Measurements from ENCODE around the gene HTR3E.
"Not testable (repeated sequence)": the region's sequence is repeated elsewhere in the genome, so short reads cannot be mapped to it uniquely, and the experiment has no call there.

HTR3E gene

DNA sequence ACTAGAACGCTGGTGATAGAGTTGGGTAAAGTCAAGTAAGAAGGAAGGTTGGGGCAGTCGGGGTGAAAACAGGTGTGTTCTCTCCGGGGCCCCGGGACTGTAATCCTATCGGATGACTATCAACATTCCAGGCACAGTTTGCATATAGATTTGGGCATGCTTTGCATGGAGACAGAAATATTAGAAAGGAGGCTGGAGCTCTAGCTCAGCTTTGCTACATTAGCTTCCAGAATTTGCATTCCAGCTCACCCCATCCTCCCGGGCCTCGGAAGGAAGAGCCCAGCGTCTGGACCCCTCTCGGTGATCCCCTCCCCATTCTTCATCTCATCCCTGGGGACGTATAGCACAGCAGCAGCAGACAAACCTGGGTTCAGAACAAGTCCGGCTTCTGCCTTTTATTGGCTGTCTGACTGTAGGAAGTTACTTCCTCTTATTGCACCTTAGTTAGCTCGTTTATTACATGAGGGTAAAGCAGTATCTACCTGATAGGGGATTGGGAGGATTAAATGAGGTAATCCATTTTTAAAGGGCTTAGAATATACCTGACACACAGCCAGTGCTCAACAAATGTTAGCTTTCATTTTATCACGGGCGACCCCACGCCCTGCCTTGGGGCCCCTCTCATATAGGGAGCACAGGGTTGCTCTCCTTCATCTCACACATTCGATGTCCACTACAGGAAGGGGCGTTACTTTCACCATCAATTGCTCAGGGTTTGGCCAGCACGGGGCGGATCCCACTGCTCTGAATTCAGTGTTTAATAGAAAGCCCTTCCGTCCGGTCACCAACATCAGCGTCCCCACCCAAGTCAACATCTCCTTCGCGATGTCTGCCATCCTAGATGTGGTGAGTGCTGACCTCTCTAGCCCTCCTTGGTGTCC is 3.2 kb downstream of the HTR3E start:
- no peak for DNase-seq (ENCODE audit: low read depth)
- no peak overlapping the region for H3K4me3 ChIP-seq (ENCODE audit: low read depth, low read length)

DNA sequence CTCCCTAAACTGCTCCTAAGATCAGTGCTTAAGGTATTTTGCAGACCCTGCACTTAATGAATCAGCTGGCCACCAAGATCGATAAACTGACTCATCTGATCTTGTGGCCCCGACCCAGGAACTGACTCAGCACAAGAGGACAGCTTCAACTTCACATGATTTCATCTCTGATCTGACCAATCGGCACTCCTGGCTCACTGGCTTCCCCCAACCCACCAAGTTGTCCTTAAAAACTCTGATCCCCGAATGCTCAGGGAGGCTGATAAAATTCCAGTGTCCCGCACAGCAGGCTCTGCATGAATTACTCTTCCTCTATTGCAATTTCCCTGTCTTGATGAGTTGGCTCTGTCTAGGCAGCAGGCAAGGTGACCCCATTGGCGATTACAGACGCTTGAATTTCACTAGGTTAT is 13.5 kb downstream of the HTR3E start:
- no peak for DNase-seq (ENCODE audit: low read depth)

DNA sequence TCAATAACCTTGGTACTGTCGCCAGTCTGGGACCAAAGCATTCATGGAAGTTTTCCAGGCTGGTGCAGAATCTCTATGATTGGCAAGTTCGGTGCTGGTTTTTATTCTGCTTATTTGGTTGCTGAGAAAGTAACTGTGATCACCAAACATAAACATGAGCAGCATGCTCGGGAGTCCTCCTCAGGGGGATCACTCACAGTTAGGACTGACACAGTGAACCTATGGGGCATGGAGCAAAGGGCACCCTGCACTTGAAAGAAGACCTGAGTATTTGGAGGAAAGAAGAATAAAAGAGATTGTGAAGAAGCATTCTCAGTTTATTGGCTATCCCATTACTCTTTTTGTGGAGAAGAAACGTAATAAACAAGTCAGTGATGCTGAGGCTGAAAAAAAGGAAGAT is 19.2 kb downstream of the HTR3E start:
- no peak overlapping the region for H3K4me3 ChIP-seq (ENCODE audit: low read depth, low read length)
- DNase-seq (ENCODE audit: low read depth), result no peak

More for the DNA sequence above, 13.5 kb downstream of the HTR3E start:
- no peak overlapping the region for H3K4me3 ChIP-seq (ENCODE audit: low read depth, low read length)

DNA sequence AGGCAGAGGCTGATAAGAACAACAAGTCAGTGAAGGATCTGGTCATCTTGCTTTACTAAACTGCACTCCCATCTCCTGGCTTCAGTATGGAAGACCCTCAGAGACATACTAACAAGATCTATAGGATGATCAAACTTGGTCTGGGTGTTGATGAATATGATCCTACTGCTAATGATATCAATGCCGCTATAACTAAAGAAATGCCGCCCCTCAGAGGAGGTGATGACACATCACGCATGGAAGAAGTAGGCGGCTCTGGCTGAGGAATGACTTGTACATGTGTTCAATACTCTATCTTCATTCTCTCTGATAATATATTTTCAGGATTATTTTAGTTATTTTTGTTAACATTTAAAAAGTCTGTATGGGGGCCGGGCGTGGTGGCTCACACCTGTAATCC is 20.8 kb downstream of the HTR3E start:
- H3K4me3 ChIP-seq (ENCODE audit: low read depth, low read length), result no peak overlapping the region
- no peak for DNase-seq (ENCODE audit: low read depth)

DNA sequence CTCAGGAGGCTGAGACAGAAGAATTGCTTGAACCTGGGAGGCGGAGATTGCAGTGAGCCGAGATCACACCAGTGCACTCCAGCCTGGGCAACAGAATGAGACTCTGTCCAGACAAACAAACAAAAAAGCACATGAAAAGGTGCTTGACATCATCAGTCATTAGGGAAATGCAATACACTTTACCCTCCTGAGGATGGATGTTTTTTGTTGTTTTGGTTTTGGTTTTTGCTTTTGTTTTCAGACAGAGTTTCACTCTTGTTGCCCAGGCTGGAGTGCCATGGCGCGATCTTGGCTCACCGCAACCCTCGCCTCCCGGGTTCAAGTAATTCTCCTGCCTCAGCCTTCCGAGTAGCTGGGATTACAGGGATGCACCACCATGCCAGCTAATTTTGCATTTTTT is 24.2 kb downstream of the HTR3E start:
- not testable (repeated sequence) for H3K4me3 ChIP-seq (ENCODE audit: low read depth, low read length); DNase-seq (ENCODE audit: low read depth)

DNA sequence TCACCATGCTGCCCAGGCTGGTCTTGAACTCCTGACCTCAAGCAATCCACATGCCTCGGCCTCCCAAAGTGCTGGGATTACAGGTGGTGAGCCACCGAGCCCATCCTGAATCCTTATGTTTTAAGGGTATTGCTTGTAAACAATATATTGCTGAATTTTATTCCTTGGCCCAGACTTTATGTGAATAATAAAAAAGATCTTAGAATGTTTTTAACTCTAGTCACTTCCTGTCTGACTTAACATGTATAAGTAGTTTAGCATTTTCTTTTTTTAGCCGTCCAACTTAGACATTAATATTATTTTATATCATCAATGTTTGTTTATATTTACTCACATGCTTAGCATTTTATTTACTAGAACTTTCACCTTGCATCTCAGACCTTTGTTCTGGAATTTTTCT is 29.1 kb downstream of the HTR3E start:
- DNase-seq (ENCODE audit: low read depth), result no peak
- H3K4me3 ChIP-seq (ENCODE audit: low read depth, low read length), result no peak overlapping the region

DNA sequence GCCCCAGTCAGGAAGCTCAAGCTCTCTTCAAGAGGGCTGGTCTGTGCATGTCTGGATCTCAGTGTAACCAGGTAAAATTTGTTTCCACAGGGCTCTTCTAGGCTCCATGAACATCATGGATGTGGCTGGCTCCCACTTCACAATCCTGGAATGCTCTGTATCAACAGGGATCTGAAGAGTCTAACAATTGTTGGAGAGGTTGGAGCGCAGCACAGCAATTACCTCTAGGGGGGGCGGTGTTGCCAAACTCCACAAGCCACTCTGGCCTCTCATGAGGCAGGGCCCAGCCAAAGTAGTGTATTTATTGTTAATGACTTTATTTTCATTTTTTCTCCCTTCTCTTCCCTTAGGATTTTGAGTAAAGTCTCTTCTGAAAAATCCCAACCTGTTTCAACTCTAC is 32.1 kb downstream of the HTR3E start:
- DNase-seq (ENCODE audit: low read depth), result no peak
- no peak overlapping the region for H3K4me3 ChIP-seq (ENCODE audit: low read depth, low read length)

DNA sequence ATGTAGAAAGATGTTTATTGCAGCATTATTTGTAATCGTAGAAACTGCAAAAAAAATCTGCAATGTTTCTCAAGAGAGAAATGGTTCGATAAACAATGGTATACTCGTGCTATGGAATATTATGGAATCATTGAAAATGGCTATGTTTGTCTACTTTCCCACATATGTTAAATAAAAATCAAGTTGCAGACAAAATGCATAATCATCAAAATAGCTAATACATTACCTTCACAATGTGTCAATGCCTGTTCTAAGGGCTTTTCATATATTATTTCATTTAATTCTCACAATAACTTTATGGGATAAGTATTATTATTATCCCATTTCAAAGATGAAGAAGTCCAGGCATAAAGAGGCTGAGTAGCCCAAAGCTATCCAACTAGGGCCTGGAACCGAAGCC is 36.1 kb downstream of the HTR3E start:
- DNase-seq (ENCODE audit: low read depth), result no peak
- H3K4me3 ChIP-seq (ENCODE audit: low read depth, low read length), result no peak overlapping the region

DNA sequence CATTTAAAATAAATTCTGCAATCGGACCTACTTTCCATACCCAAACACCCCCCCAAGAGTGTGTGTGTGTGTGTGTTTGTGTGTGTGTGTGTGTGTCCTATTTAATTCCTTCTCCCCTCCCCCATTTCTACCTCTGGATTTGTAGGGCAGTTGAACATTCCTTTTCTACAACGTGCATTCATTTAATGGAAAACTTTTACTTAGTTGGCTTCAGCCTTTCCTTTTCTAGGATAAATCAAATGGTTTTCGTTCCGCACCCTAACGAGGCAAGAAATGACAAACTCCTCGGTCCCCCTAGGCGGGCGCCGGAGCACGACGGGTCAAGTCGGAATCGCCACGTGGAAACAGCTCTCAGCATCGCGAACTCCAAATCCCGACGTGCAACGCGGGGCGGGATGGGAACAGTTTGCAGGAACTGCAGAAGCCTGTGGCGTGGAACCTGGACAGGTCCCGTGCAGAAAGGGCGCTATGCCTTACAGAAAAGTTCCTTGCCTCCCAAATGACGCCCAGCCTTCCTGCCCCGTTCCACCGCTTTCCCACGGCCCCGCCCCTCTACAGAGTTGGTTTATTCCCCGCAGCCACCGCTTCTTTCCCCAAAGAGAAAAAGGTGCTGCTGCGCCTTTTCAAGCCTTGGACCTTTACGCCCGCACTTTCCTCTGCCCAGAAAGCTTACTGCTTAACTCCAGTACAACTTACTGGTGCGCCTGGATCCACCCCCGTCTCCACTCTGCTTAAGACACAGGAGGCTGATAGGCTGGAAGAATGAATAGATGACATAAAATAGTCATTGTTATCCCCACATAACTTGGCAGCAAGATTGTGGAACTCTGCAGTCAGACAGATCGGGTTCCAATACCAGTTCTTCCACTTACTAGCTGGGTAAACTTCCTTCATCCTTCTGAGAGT is 37.2 kb downstream of the HTR3E start:
- DNase-seq (ENCODE audit: low read depth), result peak; percentile 51
- H3K4me3 ChIP-seq (ENCODE audit: low read depth, low read length), result peak overlapping the region; percentile 62

DNA sequence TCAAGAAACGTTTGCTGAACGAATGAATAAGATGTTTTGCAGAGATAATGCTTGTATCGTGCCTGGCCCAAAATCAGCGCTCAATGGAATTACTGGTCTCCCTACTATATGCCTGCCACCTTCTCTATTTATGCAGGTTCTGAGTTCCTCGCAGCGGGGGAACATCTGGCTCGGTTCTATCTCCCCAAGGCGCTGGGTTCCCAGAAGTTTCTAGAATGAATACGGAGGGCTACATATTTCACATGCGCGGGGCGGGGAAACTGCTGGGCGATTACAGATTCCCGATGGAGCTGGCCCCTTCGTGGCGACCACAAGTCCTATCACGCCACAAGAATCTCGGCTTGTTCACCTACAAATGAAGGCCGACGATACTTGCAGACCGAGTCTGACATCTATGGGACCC is 37.9 kb downstream of the HTR3E start:
- DNase-seq (ENCODE audit: low read depth), result no peak

DNA sequence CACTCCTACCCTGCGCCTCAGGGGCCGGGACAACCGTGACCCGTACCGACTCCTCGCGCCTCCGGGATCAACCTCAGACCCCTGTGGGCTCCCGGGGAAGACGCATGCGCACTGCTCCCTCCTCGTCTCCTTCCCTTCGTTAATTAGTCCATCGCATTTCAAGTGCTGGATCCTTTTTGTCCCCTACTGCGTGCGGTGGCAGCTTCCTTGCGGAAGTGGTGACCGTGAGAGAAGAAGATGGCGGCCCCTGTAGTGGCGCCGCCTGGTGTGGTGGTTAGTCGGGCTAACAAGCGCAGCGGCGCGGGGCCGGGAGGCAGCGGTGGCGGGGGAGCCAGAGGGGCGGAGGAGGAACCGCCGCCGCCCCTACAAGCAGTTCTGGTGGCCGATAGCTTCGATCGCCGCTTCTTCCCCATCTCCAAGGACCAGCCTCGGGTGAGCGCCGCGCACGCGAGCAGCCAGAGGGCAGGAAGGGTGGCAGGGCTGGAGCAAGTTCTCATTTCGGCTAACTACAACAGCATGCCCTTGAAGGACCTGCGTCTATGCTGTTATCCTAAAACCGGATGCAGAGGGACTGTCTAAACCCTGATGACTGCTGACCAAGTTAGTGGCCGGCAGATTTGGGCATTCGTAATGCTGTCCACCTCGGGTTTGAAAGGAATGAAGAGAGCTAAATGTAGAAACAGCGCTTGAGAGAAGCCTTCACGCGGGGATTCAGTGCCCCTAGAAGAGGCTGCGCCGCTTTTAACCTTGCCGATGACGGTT is 38.5 kb downstream of the HTR3E start, which contains the start of gene EIF2B5:
Gene EIF2B5 (plus strand): TSS at position 210 of the 762 bp plus-strand sequence. CDS start 28 bp downstream, at position 238.
- peak within 1 kb of the TSS; percentile 62 for H3K4me3 ChIP-seq (ENCODE audit: low read depth, low read length)
- peak; percentile 80 for DNase-seq (ENCODE audit: low read depth)

More for the DNA sequence above, 37.9 kb downstream of the HTR3E start:
- H3K4me3 ChIP-seq (ENCODE audit: low read depth, low read length), result peak overlapping the region; percentile 62

DNA sequence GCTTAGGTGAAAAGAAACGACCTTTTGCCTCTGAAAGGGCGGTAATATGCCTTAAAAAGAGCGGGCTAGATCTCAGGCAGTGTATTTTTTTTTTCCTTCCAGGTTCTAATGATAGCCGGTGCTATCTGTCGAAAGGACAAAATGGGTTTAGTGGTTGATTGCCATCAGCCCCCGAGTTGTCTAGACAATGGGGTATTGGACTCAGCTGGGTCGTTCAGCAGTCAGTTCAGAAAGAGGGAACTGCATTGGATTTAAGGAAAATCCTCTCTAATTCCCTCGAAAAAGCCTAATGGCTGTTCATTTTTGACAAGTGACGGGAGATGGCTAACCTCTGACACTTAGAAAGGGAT is 39.0 kb downstream of the HTR3E start:
- H3K4me3 ChIP-seq (ENCODE audit: low read depth, low read length), result peak overlapping the region; percentile 62
- no peak for DNase-seq (ENCODE audit: low read depth)

DNA sequence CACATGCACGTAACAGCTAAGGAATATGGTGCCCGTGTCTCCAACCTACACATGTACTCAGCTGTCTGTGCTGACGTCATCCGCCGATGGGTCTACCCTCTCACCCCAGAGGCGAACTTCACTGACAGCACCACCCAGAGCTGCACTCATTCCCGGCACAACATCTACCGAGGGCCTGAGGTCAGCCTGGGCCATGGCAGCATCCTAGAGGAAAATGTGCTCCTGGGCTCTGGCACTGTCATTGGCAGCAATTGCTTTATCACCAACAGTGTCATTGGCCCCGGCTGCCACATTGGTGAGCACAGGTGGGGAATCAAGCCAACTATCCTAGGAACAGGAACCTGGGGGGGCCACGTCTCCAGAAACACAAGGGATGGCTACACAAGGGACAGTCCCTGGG is 43.6 kb downstream of the HTR3E start:
- no peak for DNase-seq (ENCODE audit: low read depth)
- H3K4me3 ChIP-seq (ENCODE audit: low read depth, low read length), result no peak overlapping the region

DNA sequence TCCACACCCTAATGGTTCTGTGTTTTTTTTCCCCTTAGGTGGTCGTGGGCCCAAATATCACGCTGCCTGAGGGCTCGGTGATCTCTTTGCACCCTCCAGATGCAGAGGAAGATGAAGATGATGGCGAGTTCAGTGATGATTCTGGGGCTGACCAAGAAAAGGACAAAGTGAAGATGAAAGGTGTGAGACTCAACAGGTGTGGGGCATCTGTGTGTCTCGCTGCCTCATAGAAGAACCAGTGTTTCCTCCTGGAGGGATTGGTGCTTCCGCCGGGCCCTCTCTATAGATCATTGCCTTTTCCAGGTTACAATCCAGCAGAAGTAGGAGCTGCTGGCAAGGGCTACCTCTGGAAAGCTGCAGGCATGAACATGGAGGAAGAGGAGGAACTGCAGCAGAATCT is 45.3 kb downstream of the HTR3E start:
- H3K4me3 ChIP-seq (ENCODE audit: low read depth, low read length), result no peak overlapping the region
- DNase-seq (ENCODE audit: low read depth), result no peak

DNA sequence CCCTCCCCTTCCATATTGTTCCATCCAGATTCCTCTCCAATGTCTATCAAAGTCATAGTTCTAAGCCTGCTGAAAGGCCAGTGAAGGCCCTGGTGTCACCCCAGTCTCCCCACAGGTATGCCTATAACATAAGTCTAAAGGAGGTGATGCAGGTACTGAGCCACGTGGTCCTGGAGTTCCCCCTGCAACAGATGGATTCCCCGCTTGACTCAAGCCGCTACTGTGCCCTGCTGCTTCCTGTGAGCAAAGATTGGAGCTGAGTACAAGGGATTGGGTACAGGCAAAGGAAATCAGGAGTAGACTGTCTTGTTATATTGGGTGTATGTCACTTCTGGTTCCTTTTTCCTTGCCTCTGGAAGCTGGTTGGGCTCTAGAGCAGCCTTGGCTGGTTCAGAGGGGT is 46.5 kb downstream of the HTR3E start:
- no peak for DNase-seq (ENCODE audit: low read depth)
- H3K4me3 ChIP-seq (ENCODE audit: low read depth, low read length), result no peak overlapping the region

DNA sequence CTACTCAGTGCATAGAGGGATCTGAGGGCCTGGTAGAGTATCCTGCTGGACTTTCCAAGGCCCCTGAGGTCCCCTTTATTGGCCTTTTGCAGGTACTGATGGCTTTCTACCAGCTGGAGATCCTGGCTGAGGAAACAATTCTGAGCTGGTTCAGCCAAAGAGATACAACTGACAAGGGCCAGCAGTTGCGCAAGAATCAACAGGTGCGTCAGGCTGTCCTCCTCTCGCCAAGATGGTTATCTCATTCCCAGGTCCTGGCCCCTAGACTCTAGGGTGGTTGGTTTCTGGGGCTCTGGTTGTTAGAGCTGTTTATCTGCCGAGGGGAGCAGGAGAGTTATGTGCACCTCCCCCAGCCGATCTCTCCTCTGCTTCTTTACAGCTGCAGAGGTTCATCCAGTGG is 47.6 kb downstream of the HTR3E start:
- no peak overlapping the region for H3K4me3 ChIP-seq (ENCODE audit: low read depth, low read length)

DNA sequence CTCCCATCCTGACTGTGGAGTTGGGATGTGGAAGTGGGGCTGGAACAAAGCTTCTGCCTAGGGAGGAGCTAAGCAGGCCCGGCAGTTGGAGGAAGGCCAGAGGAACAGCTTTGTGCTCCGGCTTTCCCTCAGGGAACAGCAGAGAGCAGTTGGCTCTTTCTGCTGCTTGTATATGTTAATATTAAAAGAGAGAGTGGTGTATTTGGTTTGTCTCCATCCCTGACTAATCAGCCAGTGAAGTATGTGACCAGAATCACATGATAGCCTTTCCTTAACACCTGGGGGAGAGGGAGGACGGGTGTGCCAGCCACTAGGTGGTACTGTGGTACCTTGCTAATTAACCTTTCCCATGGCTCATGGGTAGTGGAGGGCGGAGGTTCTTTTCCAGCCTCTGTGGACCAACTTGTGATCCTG is 48.3 kb downstream of the HTR3E start:
- H3K4me3 ChIP-seq (ENCODE audit: low read depth, low read length), result no peak overlapping the region
- no peak for DNase-seq (ENCODE audit: low read depth)

More for the DNA sequence above, 47.6 kb downstream of the HTR3E start:
- DNase-seq (ENCODE audit: low read depth), result no peak

DNA sequence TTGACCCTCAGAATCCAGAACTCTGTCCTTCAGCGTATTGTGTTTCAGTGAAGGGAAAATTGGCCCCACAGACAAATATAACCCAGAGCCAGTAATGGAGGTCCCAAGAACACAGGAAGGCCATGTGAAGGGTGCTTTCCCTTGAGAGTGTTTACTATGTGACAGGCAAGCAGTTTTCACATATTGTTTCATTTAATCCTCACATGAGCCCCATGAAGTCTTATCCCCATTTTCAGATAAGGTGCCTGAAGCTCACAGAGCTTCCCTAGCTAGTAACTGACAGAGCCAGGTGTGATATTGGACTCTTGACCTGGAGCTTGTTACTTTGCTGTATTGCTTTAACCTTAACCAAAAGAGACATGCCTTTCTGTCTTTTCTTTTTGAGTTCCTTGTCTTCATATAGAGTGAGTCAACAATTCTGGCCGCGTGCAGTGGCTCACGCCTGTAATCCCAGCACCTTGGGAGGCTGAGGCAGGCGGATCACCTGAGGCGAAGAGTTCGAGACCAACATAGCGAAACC is 48.9 kb downstream of the HTR3E start:
- DNase-seq (ENCODE audit: low read depth), result no peak
- H3K4me3 ChIP-seq (ENCODE audit: low read depth, low read length), result no peak overlapping the region

DNA sequence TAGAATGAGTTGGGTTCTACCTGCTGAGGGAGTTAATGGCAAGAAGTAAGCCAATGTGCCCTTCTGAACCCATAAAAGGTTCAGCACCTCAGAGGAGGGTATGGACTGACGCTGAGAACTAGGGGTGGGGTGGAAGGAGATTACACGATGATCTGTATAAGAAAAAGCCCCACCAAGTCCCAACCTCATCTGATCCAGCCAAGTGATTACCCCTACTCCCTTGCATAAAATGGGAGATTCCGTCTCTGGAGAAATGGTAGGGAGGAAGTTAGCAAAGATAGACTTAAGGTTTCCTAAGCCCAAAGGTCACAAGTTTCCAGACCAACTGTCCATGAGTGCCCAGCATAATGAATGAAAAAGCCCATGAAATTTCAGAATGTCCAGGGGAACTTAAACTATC is 51.2 kb downstream of the HTR3E start:
- no peak for DNase-seq (ENCODE audit: low read depth)
- no peak overlapping the region for H3K4me3 ChIP-seq (ENCODE audit: low read depth, low read length)
